ENCODE results near the gene CNTNAP2.
"Not testable (repeated sequence)": the region's sequence is repeated elsewhere in the genome, so short reads cannot be mapped to it uniquely, and the experiment has no call there.

DNA sequence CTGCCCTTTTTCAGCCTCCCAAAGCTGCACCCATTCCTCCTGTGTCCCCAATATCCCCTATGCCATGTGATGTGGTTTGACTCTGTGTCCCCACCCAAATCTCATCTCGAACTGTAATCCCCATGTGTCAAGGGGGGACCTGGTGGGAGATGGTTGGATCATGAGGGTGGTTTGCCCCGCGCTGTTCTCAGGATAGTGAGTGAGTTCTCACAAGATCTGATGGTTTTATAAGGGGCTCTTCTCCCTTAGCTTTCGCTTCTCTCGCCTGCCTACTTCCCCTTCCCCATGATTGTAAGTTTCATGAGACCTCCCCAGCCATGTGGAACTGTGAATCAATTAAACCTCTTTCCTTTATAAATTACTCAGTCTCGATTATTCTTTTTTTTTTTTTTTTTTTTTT lies 2185.8 kb downstream of the CNTNAP2 start:
- TF ChIP-seq SUZ12 (IDR thresholded peaks at IDR 0.05; ENCODE audit: extremely low read depth, insufficient read depth, insufficient read length); YY1 (IDR thresholded peaks at IDR 0.05; ENCODE audit: insufficient read depth, insufficient read length): not testable (repeated sequence)
